Stimulated activated memory B cell treated with anti-CD40 and anti-IgM and Interleukin-4, amounts not matched to agents 10 μg/mL and 1 μg/mL and 100 μg/mL, for 72 hours (primary cell): Measurements from ENCODE around the gene ANKRD13B.

Experiments
- ATAC-seq: fragments of 150-1000 bp; cut with Tn5 transposase; 2 replicates; pipeline ENCODE4 v1.10.0; 2021
- H3K27ac Mint-ChIP-seq: one replicate; pipeline ENCODE4 v1.8.0; 2022; ENCODE audit warnings: mild to moderate bottlenecking, mixed read lengths
- H3K27me3 Mint-ChIP-seq: one replicate; pipeline ENCODE4 v1.8.0; 2022; ENCODE audit warnings: mixed read lengths
- H3K36me3 Mint-ChIP-seq: one replicate; pipeline ENCODE4 v1.8.0; 2022; ENCODE audit warnings: mixed read lengths
- H3K4me1 Mint-ChIP-seq: one replicate; pipeline ENCODE4 v1.8.0; 2022; ENCODE audit warnings: mixed read lengths
- H3K4me3 Mint-ChIP-seq: one replicate; pipeline ENCODE4 v1.8.0; 2022; ENCODE audit warnings: mild to moderate bottlenecking, moderate library complexity, mixed read lengths
- H3K9me3 Mint-ChIP-seq: one replicate; pipeline ENCODE4 v1.8.0; 2022; ENCODE audit warnings: mixed read lengths

ANKRD13B gene

GRCh38 chr17:29565643-29566472, 27.1 kb upstream of the ANKRD13B start:
- Mint-ChIP-seq H3K4me1 (peaks cover 42% of the 10 kb centered on the region), H3K36me3 (peaks cover 20% of the 10 kb centered on the region), H3K27me3 (no peaks in the 10 kb centered on the region), H3K4me3 (peak overlapping the region; percentile 89), H3K27ac (peak overlapping the region; percentile 88), H3K9me3 (no peaks in the 10 kb centered on the region)
- peak; percentile 18 for ATAC-seq

GRCh38 chr17:29566473-29567303, 26.2 kb upstream of the ANKRD13B start, which contains the start of gene ABHD15:
Gene ABHD15, minus strand, starts transcription at chr17:29567037. Its CDS starts 71 bp downstream, at chr17:29566966.
- H3K27ac Mint-ChIP-seq = peak within 1 kb of the TSS; percentile 88
- no peaks in the 10 kb centered on the region for H3K27me3 Mint-ChIP-seq
- peak within 1 kb of the TSS; percentile 95 for H3K4me3 Mint-ChIP-seq
- peaks cover 42% of the 10 kb centered on the region for H3K4me1 Mint-ChIP-seq
- peaks cover 20% of the 10 kb centered on the region for H3K36me3 Mint-ChIP-seq
- H3K9me3 Mint-ChIP-seq = no peaks in the 10 kb centered on the region
- ATAC-seq = peak; percentile 50

- peaks cover 38% of the 10 kb centered on the region for H3K4me1 Mint-ChIP-seq
- peak; percentile 46 for ATAC-seq
- H3K27ac Mint-ChIP-seq = peak overlapping the region; percentile 88
- peaks cover 14% of the 10 kb centered on the region for H3K36me3 Mint-ChIP-seq
- H3K27me3 Mint-ChIP-seq = no peaks in the 10 kb centered on the region
- H3K4me3 Mint-ChIP-seq = peak overlapping the region; percentile 95
- H3K9me3 Mint-ChIP-seq = no peaks in the 10 kb centered on the region
Measured at GRCh38 chr17:29567304-29567553, 25.7 kb upstream of the ANKRD13B start.

- Mint-ChIP-seq H3K4me3 (peak overlapping the region; percentile 95), H3K9me3 (no peaks in the 10 kb centered on the region), H3K27ac (peak overlapping the region; percentile 88), H3K27me3 (no peaks in the 10 kb centered on the region), H3K36me3 (peaks cover 9% of the 10 kb centered on the region), H3K4me1 (peaks cover 33% of the 10 kb centered on the region)
- ATAC-seq = peak; percentile 79
Measured at GRCh38 chr17:29567554-29568330, 25.2 kb upstream of the ANKRD13B start.

- Mint-ChIP-seq H3K4me1 (peaks cover 36% of the 10 kb centered on the region), H3K36me3 (peaks cover 11% of the 10 kb centered on the region), H3K9me3 (no peaks in the 10 kb centered on the region), H3K27ac (peak within 1 kb of the TSS; percentile 88), H3K27me3 (no peaks in the 10 kb centered on the region), H3K4me3 (peak within 1 kb of the TSS; percentile 95)
- ATAC-seq = peak; percentile 78
Measured at GRCh38 chr17:29568331-29569244, 24.3 kb upstream of the ANKRD13B start, which contains the start of gene TP53I13. Gene TP53I13, plus strand, starts transcription at chr17:29568701. Its CDS starts 58 bp downstream, at chr17:29568759.

GRCh38 chr17:29569245-29569950, 23.5 kb upstream of the ANKRD13B start:
- peaks cover 19% of the 10 kb centered on the region for H3K36me3 Mint-ChIP-seq
- H3K9me3 Mint-ChIP-seq = no peaks in the 10 kb centered on the region
- peaks cover 43% of the 10 kb centered on the region for H3K4me1 Mint-ChIP-seq
- peak overlapping the region; percentile 95 for H3K4me3 Mint-ChIP-seq
- peak overlapping the region; percentile 88 for H3K27ac Mint-ChIP-seq
- no peaks in the 10 kb centered on the region for H3K27me3 Mint-ChIP-seq
- ATAC-seq = no peak

- peaks cover 28% of the 10 kb centered on the region for H3K36me3 Mint-ChIP-seq
- H3K4me3 Mint-ChIP-seq = peak overlapping the region; percentile 24
- no peak for ATAC-seq
- no peaks in the 10 kb centered on the region for H3K27me3 Mint-ChIP-seq
- H3K27ac Mint-ChIP-seq = peak overlapping the region; percentile 1
- peaks cover 51% of the 10 kb centered on the region for H3K4me1 Mint-ChIP-seq
- no peaks in the 10 kb centered on the region for H3K9me3 Mint-ChIP-seq
Measured at GRCh38 chr17:29570521-29570920, 22.4 kb upstream of the ANKRD13B start.

GRCh38 chr17:29571486-29571882, 21.4 kb upstream of the ANKRD13B start:
- Mint-ChIP-seq H3K27me3 (no peaks in the 10 kb centered on the region), H3K27ac (peak overlapping the region; percentile 34), H3K4me3 (no peak overlapping the region), H3K36me3 (peaks cover 38% of the 10 kb centered on the region), H3K9me3 (no peaks in the 10 kb centered on the region), H3K4me1 (peaks cover 47% of the 10 kb centered on the region)
- no peak for ATAC-seq

GRCh38 chr17:29571883-29572681, 20.9 kb upstream of the ANKRD13B start:
- no peak for ATAC-seq
- Mint-ChIP-seq H3K27ac (peak overlapping the region; percentile 34), H3K4me3 (peak overlapping the region; percentile 12), H3K4me1 (peaks cover 47% of the 10 kb centered on the region), H3K27me3 (no peaks in the 10 kb centered on the region), H3K36me3 (peaks cover 39% of the 10 kb centered on the region), H3K9me3 (no peaks in the 10 kb centered on the region)

GRCh38 chr17:29572691-29573557, 20.0 kb upstream of the ANKRD13B start:
- Mint-ChIP-seq H3K4me1 (peaks cover 47% of the 10 kb centered on the region), H3K4me3 (peak overlapping the region; percentile 15), H3K27ac (no peak overlapping the region), H3K36me3 (peaks cover 45% of the 10 kb centered on the region), H3K27me3 (no peaks in the 10 kb centered on the region), H3K9me3 (no peaks in the 10 kb centered on the region)
- ATAC-seq = peak; percentile 69

- ATAC-seq = no peak
- peaks cover 47% of the 10 kb centered on the region for H3K4me1 Mint-ChIP-seq
- H3K36me3 Mint-ChIP-seq = peaks cover 49% of the 10 kb centered on the region
- H3K27me3 Mint-ChIP-seq = no peaks in the 10 kb centered on the region
- H3K9me3 Mint-ChIP-seq = no peaks in the 10 kb centered on the region
- peak overlapping the region; percentile 1 for H3K27ac Mint-ChIP-seq
- peak overlapping the region; percentile 15 for H3K4me3 Mint-ChIP-seq
Measured at GRCh38 chr17:29573558-29573869, 19.4 kb upstream of the ANKRD13B start.

- H3K4me3 Mint-ChIP-seq = peak overlapping the region; percentile 15
- peaks cover 44% of the 10 kb centered on the region for H3K4me1 Mint-ChIP-seq
- no peaks in the 10 kb centered on the region for H3K9me3 Mint-ChIP-seq
- no peak for ATAC-seq
- no peaks in the 10 kb centered on the region for H3K27me3 Mint-ChIP-seq
- H3K27ac Mint-ChIP-seq = peak overlapping the region; percentile 1
- H3K36me3 Mint-ChIP-seq = peaks cover 53% of the 10 kb centered on the region
Measured at GRCh38 chr17:29573871-29574731, 18.8 kb upstream of the ANKRD13B start.
